Neural progenitor cell (in vitro differentiated cells): ENCODE data around the gene MMRN1. TPM values are rescaled to one million over a fixed set of nuclear protein-coding genes. Genes with fewer than 3 reads are reported as not detected.

Experiments used
- DNase-seq: peaks from one replicate; pipeline ENCODE4 v3.0.0-alpha.2; 2016; ENCODE audit warnings: low spot score
- H2AFZ ChIP-seq: fragments of 200-600 bp; sonication (generic); replicated peaks from 2 replicates; pipeline ENCODE4 v1.6.1; 2016; ENCODE audit warnings: antibody characterized with exemption
- H3F3A ChIP-seq: fragments of 200-600 bp; sonication (generic); 2 replicates; pipeline ENCODE4 v1.6.1; 2016; ENCODE audit warnings: antibody characterized with exemption, low read depth
- H3K27ac ChIP-seq: fragments of 200-600 bp; sonication (generic); 2 replicates; pipeline ENCODE4 v1.5.1; 2016; ENCODE audit warnings: mild to moderate bottlenecking
- H3K27me3 ChIP-seq: fragments of 200-600 bp; sonication (generic); 2 replicates; pipeline ENCODE4 v1.6.1; 2016; ENCODE audit warnings: mild to moderate bottlenecking, moderate library complexity
- H3K36me3 ChIP-seq: fragments of 200-600 bp; sonication (generic); 2 replicates; pipeline ENCODE4 v1.5.1; 2016
- H3K4me1 ChIP-seq: fragments of 200-600 bp; sonication (generic); 2 replicates; pipeline ENCODE4 v1.6.1; 2016; ENCODE audit warnings: mixed run types
- H3K4me2 ChIP-seq: fragments of 200-600 bp; sonication (generic); 2 replicates; pipeline ENCODE4 v1.6.1; 2016
- H3K4me3 ChIP-seq: fragments of 200-600 bp; sonication (generic); 2 replicates; pipeline ENCODE4 v1.5.1; 2016
- H3K79me2 ChIP-seq: fragments of 200-600 bp; sonication (generic); 2 replicates; pipeline ENCODE4 v1.6.1; 2016; ENCODE audit warnings: low read depth
- H3K9ac ChIP-seq: fragments of 200-600 bp; sonication (generic); 2 replicates; pipeline ENCODE4 v1.6.1; 2016
- H3K9me3 ChIP-seq: fragments of 200-600 bp; sonication (generic); 2 replicates; pipeline ENCODE4 v1.5.1; 2016; ENCODE audit warnings: low read depth
- H4K20me1 ChIP-seq: fragments of 200-600 bp; sonication (generic); 2 replicates; pipeline ENCODE4 v1.6.1; 2016; ENCODE audit warnings: low read depth
- H3K27ac Mint-ChIP-seq: 3 replicates; pipeline ENCODE4 v1.8.0; 2021; ENCODE audit warnings: mixed read lengths
- H3K27me3 Mint-ChIP-seq: 2 replicates; pipeline ENCODE4 v1.8.0; 2022; ENCODE audit warnings: low read depth, mild to moderate bottlenecking, inconsistent platforms, moderate library complexity, mixed read lengths; ENCODE audit not compliant: insufficient read depth
- H3K36me3 Mint-ChIP-seq: 3 replicates; pipeline ENCODE4 v1.8.0; 2021; ENCODE audit warnings: mixed read lengths
- H3K4me1 Mint-ChIP-seq: 3 replicates; pipeline ENCODE4 v1.8.0; 2021; ENCODE audit warnings: mixed read lengths
- H3K4me3 Mint-ChIP-seq: 3 replicates; pipeline ENCODE4 v1.8.0; 2021; ENCODE audit warnings: mild to moderate bottlenecking, moderate library complexity, mixed read lengths
- H3K9me3 Mint-ChIP-seq: 3 replicates; pipeline ENCODE4 v1.8.0; 2020; ENCODE audit warnings: mixed read lengths
- CTCF ChIP-seq: fragments of 200-600 bp; sonication (generic); IDR thresholded peaks from 2 replicates; pipeline ENCODE4 v1.5.1; 2017; ENCODE audit warnings: antibody characterized with exemption, mild to moderate bottlenecking
- EZH2 ChIP-seq: fragments of 200-600 bp; sonication (generic); IDR thresholded peaks from 2 replicates; pipeline ENCODE4 v1.6.1; 2017; ENCODE audit warnings: antibody characterized with exemption, mild to moderate bottlenecking, moderate library complexity
- EZH2phosphoT487 ChIP-seq: fragments of 200-600 bp; sonication (generic); IDR thresholded peaks from 2 replicates; pipeline ENCODE4 v1.6.1; 2017; ENCODE audit warnings: antibody characterized with exemption
- total RNA-seq: library from RNA; depleted of rRNA; stranded (reverse); fragments of >200 nt; gene quantifications from 2 replicates; pipeline ENCODE4 v1.2.3, GENCODE V29; 2015; ENCODE audit warnings: low replicate concordance

Gene MMRN1
- total RNA-seq, 1 donor from 2014 or later = 0.37 TPM

GRCh38 chr4:89988268-89988667 is 93.6 kb downstream of the MMRN1 start:
- TF ChIP-seq EZH2 (no peak), CTCF (no peak), EZH2phosphoT487 (no peak)
- Mint-ChIP-seq H3K9me3 (peaks cover 8% of the 10 kb centered on the region), H3K36me3 (peaks cover 2% of the 10 kb centered on the region), H3K27me3 (no peaks in the 10 kb centered on the region), H3K27ac (no peak overlapping the region), H3K4me3 (no peak overlapping the region), H3K4me1 (no peaks in the 10 kb centered on the region)
- Histone ChIP-seq H3K36me3 (no peaks in the 10 kb centered on the region), H3K27ac (no peak overlapping the region), H3K4me2 (no peak overlapping the region), H3K9ac (no peak overlapping the region), H3F3A (no peaks in the 10 kb centered on the region), H3K4me1 (peaks cover 6% of the 10 kb centered on the region), H3K79me2 (no peaks in the 10 kb centered on the region), H3K27me3 (no peaks in the 10 kb centered on the region), H3K4me3 (no peak overlapping the region), H4K20me1 (no peaks in the 10 kb centered on the region), H2AFZ (no peak overlapping the region), H3K9me3 (no peaks in the 10 kb centered on the region)
- no peak for DNase-seq

- peaks cover 2% of the 10 kb centered on the region for H3K36me3 Mint-ChIP-seq
- Histone ChIP-seq H3K79me2 (no peaks in the 10 kb centered on the region), H3K4me2 (no peak overlapping the region), H3K4me1 (peaks cover 10% of the 10 kb centered on the region), H3K36me3 (no peaks in the 10 kb centered on the region), H4K20me1 (no peaks in the 10 kb centered on the region), H3K27ac (no peak overlapping the region), H3K9me3 (no peaks in the 10 kb centered on the region), H3K4me3 (no peak overlapping the region), H3K9ac (no peak overlapping the region), H3K27me3 (no peaks in the 10 kb centered on the region), H3F3A (no peaks in the 10 kb centered on the region), H2AFZ (no peak overlapping the region)
- peaks cover 8% of the 10 kb centered on the region for H3K9me3 Mint-ChIP-seq
- no peak for TF ChIP-seq EZH2phosphoT487
- TF ChIP-seq CTCF = no peak
- TF ChIP-seq EZH2 = no peak
- peaks cover 20% of the 10 kb centered on the region for H3K4me1 Mint-ChIP-seq
- no peak for DNase-seq
- H3K27me3 Mint-ChIP-seq = no peaks in the 10 kb centered on the region
- no peak overlapping the region for H3K4me3 Mint-ChIP-seq
- H3K27ac Mint-ChIP-seq = no peak overlapping the region
Measured at GRCh38 chr4:89992744-89993143, 98.1 kb downstream of the MMRN1 start.

GRCh38 chr4:89994176-89994873 is 99.7 kb downstream of the MMRN1 start:
- peaks cover 33% of the 10 kb centered on the region for H3K4me1 Mint-ChIP-seq
- H3K27me3 Mint-ChIP-seq = no peaks in the 10 kb centered on the region
- H3K36me3 ChIP-seq = no peaks in the 10 kb centered on the region
- no peak overlapping the region for H3K27ac Mint-ChIP-seq
- no peak for DNase-seq
- H3K4me2 ChIP-seq = no peak overlapping the region
- H4K20me1 ChIP-seq = no peaks in the 10 kb centered on the region
- no peak overlapping the region for H3K27ac ChIP-seq
- TF ChIP-seq CTCF (no peak), EZH2 (no peak), EZH2phosphoT487 (no peak)
- no peaks in the 10 kb centered on the region for H3K36me3 Mint-ChIP-seq
- H3K79me2 ChIP-seq = no peaks in the 10 kb centered on the region
- H3K4me3 ChIP-seq = no peak overlapping the region
- no peak overlapping the region for H3K4me3 Mint-ChIP-seq
- H3K9me3 ChIP-seq = no peaks in the 10 kb centered on the region
- no peaks in the 10 kb centered on the region for H3K9me3 Mint-ChIP-seq
- peaks cover 23% of the 10 kb centered on the region for H3K4me1 ChIP-seq
- no peak overlapping the region for H3K9ac ChIP-seq
- H2AFZ ChIP-seq = no peak overlapping the region
- H3K27me3 ChIP-seq = no peaks in the 10 kb centered on the region
- H3F3A ChIP-seq = no peaks in the 10 kb centered on the region
